Measurements from ENCODE around the gene MARF1.
"Not testable (repeated sequence)": the region's sequence is repeated elsewhere in the genome, so short reads cannot be mapped to it uniquely, and the experiment has no call there.

The MARF1 gene

DNA sequence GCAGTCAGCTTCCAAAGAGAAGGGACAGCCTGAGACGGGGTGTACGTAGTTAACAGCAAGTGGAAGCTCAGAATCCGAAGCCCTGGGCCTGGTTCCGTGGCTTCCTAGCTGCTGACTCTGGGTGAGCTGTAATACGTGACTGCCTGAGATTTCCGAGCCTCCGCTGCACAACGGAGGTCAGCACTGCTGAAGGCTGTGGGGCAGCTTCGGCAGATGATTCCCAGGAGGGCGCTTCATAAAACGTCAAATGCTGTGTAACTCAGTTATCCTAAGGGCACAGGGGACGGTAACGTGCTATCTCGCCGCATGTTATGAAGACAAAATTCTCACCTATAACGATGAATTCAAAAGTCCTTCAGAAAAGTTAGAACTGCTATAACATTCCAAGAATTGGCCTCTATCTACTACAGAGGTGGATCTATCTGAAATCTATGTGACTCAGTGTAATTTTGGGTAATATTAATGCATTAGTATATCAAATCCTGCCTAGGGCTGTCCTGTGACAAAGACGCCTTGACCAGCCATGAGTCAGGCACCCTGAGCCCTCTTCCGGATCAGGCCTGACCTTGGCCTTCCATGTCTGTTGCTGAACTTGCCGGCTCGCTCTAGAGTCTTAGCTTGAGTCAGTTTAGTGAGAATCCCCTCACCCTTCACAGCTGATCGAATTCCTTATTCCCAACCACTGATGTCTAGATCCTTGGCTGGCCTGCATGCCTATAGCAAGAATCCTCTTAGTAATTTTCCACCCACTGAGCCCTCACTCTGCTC lies 43.5 kb downstream of the MARF1 start:
- no peak for DNase-seq

GRCh38 chr16:15598648-15599190 lies 44.2 kb downstream of the MARF1 start:
- no peak for DNase-seq

DNA sequence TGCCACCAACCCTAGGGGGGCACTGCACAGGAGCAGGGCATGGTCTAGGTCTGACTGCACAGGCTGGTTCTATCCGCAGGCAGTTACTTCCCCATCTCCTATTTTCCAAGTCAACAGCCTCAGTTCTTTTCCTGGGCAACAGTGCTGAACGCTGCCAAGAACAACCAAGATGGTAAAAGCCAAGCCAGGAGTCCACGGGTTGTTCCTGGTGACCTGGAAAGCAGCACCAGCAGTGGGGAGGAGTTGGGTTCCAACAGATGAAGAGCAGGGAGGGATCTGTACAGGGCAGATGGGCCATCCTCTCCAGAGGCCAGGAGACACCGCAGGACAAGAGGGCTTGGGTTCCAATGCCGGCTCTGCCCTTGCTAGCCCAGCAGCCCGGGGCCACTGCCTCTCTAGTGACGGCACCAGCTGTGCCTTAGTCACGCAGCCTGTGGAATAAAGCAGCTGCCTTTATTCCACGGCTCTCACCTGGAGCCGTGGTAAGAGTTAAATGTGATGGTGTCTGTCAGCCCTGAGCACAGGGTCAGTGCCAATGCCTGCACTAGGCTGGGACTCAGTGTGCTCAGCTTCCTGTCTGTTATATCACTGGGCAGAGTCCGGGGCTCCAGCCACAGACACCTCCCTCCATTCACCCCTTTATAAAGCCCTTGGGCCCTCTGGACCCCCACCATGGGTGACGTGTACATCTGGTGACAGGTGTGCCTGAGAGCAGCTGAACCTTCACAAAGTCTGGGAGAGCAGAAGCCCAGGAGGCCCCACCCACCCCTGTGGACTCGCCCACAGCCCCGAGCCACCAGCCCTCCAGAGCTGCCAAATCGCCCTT lies 44.9 kb downstream of the MARF1 start:
- no peak for DNase-seq

- no peak for DNase-seq
Measured at GRCh38 chr16:15597135-15597534, 45.8 kb downstream of the MARF1 start.

DNA sequence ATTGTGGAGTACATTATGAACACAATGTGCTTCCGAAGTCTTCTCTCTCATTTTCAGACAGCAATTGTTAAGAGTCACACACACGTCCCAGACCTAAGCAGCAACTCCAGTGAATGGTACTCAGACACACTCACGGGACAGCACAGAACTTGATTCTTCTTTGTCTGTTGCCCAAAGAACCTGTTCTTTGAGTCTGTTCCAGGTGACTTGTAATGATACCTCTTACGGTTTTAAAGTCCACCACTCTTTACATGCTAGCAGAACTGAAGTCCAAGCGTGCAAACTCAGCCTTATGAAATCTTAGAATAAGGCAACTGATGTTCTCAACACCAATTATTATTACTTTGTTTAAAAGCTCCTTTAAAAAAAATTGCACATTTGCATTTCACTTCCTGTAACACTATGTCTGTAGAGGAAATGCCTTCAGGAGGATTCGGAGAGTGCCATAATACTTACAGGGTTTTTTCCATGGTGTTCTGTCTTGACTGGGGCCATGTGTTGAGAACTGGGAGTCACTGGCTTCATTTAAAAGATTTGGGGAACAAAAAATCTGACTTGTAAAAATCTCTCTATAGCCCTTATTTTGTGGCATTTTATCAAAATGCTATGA lies 48.1 kb downstream of the MARF1 start:
- DNase-seq: no peak

DNA sequence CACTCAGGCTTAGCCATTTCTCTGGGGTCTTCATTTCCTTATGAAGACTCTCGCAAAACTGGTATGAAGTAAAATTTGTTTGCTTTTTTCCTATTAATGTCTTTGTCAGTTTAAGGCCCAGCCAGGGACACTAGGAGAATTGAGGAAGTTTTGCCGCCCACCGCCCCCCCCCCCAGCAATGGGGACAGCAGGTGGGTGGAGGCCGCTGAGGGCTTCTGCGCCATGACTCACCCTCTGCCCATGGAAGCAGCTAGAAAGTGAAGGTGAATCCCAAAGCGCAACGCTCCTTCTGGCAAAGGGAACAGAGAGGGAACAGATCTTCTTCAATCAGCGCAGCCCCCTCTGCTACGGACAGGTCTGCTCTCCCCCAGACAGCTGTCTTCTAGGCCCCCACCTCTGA lies 49.7 kb downstream of the MARF1 start:
- peak; percentile 16 for DNase-seq

DNA sequence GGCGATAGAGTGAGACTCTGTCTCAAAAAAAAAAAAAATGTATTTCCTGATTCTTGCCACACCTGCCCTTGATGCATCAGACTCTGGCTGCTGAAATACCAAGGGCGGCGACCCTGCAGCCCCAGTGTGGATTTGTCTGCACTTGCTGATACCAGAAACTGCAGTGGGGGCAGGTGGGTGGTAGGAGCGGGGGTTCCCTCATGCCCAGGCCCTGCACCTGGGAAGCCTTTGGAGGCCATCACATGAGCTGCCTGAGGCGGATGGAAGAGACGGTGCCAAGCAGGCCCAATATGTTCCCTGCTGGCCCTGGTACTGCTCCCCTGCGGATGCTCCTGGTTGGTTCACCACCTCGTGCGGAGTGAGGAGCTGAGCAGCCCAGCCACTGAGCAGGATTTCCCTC lies 50.6 kb downstream of the MARF1 start:
- no peak for DNase-seq

DNA sequence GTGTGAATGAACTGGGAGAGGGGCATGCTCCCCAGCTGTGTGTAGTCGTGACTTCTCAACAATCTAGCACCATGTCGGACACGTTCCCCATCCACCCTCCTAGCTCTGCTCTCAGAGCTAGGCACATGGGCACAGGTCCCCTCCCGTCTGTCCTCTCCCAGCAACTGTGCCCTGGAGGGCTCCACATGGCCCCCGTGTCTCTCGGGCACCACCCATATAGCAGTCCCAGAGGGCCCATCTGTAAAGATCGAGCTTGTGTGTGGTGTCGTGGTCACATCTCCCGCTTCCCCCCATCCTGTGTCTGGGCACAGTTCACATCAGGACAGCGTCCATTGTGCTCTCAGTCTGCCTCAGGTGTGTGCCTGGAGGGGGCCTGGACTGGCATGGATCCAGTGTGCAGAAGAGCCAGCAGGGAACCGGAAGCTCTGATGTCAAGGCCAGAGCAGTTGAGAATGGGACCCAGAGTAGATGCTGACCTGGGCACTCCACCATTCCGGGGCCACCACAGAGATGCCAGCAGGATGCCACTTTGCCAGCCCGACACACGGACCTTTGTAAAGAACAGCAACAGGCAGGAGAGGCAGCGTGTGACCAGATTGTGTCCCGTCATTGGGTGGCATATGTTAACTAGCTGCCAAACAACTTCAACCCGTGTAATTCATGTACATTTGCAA lies 55.7 kb downstream of the MARF1 start:
- DNase-seq: no peak

DNA sequence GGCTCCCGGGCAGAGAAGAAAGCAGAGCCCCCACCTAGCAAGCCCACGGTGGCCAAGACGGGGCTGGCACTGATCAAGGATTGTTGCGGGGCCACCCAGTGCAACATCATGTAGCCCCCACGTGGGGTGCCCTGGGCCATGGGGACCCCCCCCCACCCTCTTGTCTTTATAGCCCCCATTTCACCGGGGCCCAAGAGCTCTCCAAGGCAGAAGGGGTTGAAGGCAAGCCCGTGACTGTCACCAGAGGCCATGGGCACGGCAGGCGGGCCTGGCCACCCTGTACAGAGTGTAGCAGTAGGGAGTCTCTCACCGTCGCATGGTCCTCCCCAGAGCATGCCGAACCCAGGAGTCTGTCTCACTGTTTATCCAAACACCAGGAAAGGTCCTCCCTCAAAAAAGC lies 56.2 kb downstream of the MARF1 start:
- no peak for DNase-seq

- DNase-seq: no peak
Measured at GRCh38 chr16:15585956-15586355, 57.0 kb downstream of the MARF1 start.

GRCh38 chr16:15583526-15583925 lies 59.4 kb downstream of the MARF1 start:
- no peak for DNase-seq

DNA sequence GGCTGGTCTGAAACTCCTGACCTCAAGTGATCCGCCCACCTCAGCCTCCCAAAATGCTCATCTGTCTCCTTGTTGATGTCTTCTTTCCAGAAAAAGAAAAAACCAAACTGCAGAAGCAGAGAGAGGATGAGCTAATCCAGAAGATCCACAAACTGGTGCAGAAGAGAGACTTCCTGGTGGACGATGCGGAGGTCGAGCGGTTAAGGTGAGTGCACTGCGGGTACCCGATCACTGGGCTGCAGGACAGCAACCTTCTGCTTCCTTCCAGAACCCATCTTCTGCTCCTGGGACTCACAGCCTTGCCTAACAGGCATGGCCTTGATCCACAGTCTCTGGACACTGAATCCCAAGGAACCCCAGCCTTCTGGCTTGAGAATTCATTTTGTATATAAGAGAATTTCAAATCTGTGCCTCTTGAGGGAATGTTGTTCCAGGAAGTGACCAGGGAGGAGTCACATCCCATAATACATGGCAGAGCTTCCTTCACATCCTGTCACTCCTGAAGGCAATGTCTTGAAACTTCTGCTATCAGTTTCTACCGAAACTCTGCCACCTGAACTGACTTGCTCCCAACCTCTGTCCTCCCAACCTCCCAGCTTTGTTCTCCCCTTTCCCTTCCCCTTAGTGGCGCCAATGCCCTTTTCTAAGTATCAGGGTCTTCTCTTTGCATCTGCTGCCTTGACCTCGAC lies 61.7 kb downstream of the MARF1 start:
- DNase-seq: peak; percentile 8

- DNase-seq: no peak
Measured at GRCh38 chr16:15578824-15579223, 64.1 kb downstream of the MARF1 start.

DNA sequence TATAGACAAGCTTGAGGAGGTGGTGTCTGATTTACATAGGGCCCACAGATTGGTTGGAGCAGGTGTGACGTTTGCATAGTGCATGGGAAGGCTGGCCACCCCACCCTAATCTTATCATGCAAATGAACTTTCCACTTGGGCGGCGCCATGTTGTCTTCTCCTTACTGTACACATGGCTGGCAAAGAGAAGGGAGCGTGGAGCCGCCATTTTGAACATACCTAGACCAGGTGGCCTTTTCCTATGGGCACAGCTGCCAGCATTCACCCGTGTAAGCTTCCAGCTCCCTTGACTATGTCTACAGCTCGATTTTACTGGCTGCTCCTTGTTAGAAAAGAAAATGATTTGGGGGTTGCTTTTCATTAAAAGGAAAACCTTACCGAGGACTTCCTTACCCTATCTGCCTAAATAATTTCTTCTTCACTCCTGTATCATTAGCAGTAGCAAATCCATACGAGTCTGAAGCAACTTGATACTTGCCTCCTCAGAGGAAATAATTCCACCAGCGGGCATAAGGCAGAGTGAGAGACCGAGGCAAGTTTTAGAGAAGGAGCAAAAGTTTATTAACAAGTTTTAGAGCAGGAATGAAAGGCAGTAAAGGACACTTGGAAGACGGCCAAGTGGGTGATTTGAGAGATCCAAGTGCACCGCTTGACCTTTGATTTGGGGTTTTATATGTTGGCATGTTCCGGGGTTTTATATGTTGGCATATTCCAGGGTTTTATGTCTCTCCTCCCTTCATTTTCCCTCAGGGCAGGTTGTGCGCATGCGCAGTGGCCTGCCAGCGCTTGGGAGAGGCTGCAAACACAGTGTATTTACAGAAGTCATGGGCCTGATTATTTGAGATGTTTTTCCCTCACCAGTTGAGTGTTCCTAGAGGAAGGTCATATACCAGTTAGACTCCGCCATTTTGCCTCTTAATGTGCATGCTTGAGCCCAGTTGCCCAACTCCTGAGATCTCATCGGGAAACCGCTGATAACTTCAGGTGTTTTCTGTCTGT lies 65.7 kb downstream of the MARF1 start:
- DNase-seq: peak; percentile 97

DNA sequence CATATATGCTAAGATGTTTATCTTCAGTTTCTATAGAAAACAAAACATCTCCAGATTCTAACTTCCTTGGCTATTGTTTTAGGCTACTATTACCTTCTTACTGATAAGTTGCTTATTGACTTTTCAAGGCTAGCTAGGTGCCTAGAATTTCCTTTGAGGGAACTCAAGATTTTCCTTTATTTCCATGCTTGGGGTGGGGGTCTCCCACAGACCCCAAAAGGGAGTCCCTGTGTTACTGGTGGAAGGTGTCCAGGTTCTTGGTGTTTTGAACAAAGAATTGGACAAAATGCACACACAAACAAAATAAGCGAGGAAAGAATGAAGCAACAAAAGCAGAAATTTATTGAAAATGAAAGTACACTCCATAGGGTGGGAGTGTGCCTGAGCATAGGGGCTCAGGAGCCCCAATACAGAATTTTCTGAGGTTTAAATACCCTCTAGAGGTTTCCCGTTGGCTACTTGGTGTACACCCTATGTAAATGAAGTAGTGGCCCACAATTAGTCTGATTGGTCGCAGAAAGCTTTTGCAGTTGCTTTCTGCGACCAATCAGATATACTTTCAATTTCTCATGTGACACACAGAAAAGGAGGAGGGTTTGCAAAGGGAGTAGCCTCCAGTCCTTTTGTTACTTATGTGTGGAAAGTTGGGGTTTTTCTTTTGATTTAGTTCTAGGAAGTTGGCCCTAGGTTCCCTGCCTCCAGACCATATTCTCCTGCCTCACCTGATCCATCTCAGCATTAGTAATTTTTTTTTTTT lies 67.5 kb downstream of the MARF1 start:
- DNase-seq: peak; percentile 93

DNA sequence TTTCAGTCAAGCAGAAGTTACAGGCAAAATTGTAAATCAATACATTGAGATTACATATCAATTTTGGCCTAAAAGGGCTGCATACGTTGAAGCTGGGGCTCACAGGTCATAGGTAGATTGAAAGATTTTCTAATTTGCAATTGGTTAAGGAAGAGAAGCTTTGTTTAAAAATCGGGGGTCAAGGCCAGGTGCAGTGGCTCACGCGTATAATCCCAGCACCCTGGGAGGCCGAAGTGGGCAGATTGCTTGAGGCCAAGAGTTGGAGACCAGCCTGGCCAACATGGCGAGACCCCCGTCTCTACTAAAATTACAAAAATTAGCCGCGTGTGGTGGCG lies 68.4 kb downstream of the MARF1 start:
- DNase-seq: no peak

GRCh38 chr16:15573896-15574613 lies 68.9 kb downstream of the MARF1 start:
- DNase-seq: not testable (repeated sequence)

GRCh38 chr16:15573274-15573895 lies 69.6 kb downstream of the MARF1 start:
- DNase-seq: no peak

- no peak for DNase-seq
Measured at GRCh38 chr16:15572329-15573001, 70.5 kb downstream of the MARF1 start.

All from OCI-M1 (cell line).